Tongue (tissue), 2 donors: ENCODE results near the gene ATP9B. TPM values are rescaled to one million over a fixed set of nuclear protein-coding genes. Genes with fewer than 3 reads are reported as not detected.
A peak's percentile ranks its signal among the peaks of the same experiment; 100 is the strongest.

ENCODE experiments used
- DNase-seq: peaks from one replicate; pipeline ENCODE4 v3.0.0-alpha.2; 2015
- total RNA-seq: library from RNA; depleted of rRNA; stranded (reverse); fragments of >200 nt; gene quantifications from one replicate; pipeline ENCODE4 v1.2.3, GENCODE V29; 2014

ATP9B gene
- total RNA-seq, 1 donor from 2014 or later = 84.5 TPM

DNA sequence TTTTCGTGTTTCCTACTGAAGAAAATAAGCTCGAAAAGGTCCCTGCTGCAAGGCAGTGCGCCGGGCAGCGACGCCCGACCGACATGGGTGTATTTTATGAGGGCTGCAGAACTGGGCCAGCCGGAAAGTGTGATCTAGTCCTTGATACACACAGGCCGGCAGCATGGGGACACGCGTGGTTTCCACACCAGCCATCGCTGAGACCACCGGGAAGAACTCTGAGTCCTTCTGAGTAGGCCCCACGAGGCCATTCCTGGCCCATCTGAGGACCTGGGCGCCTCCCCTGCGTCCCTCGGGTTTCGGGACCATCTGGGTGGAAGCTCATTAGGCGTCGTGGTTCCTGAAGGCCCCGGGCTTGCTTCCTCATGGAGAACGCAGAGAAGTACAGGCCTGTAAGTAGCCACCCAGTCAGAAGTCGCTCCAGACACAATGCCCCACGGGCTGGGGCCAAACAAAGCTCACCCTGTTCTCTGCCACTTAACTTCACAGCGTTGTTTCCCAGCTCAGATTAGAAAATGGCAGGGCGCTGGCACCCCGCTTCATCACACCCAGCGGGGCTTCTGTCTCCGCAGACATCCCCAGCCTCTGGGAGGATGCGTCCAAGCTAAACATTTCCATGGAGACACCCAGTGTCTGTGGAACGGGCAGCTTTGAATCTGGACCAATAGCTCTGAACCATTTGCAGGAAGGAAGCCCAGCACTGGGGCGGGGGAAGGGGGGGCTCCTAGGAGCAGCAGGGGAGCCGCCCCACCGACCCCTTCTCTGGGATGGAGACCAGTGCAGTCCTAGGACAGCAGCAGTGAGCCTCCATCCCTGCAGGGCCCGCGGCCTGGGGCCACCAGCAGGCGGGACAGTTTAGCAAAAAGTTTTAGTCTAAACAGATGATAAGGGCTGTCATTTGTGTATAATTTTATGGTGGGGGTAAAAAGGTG, 328.9 kb downstream of the ATP9B start:
- DNase-seq = no peak

DNA sequence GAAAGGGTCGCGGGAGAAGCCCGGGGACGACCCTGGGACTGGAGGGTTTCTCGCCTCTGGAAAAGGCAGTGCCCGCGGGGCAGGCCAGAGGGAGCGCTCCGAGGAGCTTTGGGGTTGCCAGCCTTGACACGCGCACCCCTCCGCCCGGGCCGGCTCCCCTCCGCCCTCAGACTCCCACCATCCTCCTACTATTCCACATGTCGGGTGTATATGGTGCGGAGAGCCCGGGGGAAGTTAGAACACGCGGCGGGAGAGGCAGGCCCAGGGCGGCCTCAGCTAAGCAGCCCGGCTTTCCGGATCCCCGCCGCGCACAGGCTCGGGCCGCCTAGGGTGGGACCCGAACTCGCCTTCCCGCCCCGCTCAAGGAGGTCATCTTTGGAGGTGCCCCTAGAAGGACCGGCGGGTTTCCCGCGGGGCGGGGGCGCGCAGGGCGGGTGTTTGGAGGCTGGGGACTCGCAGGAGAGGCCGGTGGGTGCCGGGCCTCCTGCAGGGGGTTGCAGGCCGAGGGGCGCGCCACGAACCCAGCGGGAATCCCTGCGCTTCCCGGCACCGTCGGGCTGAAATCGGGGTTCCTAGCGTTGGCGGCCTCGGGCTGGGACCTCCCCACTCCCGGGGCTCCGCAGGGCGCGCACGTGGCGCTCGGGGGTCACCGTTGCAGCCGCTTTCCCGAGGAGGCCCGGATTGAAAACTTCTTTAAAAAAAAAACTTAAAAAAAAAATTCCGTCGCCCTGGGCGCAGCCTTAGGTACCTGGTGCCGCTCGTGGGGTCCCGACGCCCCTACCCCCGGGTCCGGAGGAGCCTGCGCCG, 330.3 kb downstream of the ATP9B start:
- no peak for DNase-seq

GRCh38 chr18:79400091-79400590, 330.9 kb downstream of the ATP9B start:
- DNase-seq = peak; percentile 54

DNA sequence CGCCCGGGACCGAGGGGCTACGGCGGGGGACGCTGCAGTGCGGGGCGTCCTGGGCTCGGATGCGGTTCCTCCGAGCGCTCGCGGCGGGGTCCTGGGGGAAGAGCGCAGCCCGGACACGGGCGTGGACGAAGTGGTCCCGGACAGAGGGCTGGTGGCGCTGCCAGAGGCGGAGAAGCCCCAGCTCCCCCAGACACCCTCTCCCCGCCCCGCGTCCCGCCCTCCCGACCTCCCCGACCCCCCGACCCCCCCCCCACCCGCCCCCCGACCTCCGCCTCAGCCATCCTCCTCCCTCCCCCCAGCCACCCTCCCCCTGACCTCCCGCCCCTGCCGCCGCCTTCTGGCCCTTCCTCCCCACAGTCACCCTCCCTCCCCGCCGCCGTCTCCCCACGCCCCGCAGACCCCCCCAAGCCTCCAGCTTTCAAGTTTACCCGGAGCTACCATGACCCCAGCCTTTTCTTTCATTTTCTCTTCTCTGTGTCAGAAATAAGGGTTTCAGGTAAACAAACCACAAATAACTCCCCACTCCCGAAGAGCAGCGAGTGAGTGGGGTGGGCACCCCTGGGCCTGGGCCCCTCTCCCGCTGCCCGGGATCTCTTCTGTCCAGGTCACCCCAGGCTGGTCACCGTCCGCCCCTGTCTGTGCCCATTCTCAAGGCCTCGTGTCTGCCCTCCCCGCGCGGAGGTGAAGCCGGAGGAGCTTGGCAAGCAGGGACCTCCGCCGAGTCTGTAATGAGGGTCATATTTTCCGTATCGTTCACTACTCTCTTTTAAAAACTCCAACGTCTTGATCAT, 331.6 kb downstream of the ATP9B start:
- no peak for DNase-seq

GRCh38 chr18:79401494-79402208, 332.5 kb downstream of the ATP9B start:
- DNase-seq = no peak

DNA sequence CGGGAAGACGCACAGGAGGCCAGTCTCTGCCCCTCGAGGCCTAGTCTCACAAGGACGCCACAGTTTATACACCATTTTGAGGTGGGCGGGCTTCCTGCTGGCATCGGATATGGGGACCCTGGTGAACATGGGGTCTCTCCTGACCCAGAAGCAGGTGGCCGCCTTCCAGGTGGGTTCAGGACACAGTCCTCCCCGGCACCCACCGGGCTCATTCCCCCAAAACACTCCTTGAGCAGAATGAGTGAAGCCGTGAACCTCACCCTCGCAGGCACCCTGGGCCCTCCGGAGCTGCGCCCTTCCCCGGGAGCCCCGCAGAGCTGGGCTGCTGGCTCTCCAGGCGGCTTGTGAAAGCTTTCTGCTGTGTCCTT, 333.0 kb downstream of the ATP9B start:
- DNase-seq = no peak

DNA sequence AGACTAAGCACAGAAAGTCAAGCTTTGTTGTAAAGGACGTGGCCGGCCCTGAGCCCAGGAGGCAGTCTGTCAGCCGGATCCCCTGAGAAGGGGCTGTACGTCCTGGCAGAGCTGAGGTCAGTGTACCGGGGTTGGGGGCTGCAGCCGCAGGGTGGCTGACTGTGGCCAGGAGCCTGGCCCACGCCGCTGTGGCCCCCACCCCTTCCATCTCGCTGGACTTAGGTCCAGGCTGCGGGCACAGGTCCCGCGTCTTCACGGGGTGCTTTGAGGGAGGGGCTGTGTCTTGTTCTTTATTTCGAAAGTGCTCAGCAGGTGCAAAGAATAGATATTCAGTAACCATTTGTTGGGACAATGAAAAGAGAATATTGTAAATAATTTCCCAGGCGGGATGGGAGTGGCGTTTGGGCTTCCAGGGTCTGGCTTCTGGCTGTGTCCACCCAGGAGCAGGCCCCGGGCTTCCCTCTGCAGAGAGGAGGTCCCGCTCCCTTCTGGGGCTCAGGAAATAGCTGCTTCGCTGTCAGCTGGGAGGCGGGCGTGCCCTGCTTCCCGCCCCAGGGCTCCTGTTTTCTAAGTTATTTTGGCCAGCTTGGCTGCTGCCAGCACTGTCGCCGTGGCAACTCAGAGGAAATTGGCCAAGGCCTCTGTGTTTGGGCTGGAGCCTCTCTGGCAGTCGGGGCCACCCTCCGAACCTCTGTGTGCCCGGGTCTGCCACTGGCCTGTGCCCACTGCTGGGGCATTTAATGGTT, 334.0 kb downstream of the ATP9B start:
- DNase-seq = peak; percentile 77

DNA sequence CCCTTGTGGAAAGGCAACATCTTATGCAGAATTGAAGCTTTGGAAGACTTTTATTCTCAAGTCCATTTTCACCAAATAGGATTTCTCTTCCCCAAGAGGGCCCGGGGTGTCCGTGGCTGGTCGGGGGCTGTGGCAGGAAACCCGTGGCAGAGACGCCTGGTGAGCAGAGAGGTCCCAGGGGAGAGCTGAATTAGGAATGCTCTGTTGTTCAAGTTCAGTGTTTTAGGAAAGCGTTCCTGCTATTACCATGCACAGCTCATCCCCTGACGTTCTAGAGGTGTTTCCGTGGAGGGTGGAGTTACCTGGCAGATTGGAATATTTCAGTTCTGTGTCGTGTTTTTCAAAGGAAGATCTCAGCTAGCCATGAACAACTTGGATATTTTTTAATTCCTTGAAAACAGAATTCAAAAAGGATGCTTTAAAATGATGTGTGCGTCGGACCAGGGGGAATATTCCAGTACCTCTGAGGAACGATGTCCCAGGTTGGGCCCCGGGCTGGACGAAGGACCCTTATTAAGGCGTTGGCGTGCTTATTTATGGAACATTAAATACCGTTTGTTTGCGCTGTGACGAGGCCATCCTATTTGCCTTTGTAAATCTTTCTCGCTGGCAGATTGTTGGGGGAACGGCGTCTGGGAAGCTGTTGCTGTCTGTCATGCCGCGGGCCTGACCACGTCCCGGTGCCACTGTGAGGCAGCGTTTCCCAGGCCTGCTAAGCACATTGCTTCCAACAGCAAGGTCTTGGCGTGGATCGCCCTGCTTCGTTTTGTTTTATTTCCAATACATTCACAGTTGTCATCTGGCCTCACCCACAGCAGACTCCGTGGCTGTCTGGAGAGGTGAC, 334.8 kb downstream of the ATP9B start:
- DNase-seq = peak; percentile 89

DNA sequence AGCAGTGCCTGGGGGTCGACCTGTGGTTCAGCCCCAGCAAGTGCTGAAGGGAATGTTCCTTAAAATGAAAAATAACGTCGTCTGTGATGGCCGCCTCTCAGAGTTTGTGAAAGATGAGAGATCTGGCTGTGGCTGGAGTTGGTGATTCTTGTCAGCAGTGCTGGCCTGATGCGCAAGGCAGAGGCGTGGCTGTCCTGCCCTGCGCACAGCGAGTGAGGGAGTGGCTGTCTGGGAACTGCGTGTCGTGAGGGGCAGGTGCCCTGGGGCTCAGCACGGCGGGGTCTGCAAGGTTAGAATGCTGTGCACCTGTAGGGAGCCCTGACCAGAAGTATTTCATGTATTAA, 335.3 kb downstream of the ATP9B start:
- DNase-seq = no peak

DNA sequence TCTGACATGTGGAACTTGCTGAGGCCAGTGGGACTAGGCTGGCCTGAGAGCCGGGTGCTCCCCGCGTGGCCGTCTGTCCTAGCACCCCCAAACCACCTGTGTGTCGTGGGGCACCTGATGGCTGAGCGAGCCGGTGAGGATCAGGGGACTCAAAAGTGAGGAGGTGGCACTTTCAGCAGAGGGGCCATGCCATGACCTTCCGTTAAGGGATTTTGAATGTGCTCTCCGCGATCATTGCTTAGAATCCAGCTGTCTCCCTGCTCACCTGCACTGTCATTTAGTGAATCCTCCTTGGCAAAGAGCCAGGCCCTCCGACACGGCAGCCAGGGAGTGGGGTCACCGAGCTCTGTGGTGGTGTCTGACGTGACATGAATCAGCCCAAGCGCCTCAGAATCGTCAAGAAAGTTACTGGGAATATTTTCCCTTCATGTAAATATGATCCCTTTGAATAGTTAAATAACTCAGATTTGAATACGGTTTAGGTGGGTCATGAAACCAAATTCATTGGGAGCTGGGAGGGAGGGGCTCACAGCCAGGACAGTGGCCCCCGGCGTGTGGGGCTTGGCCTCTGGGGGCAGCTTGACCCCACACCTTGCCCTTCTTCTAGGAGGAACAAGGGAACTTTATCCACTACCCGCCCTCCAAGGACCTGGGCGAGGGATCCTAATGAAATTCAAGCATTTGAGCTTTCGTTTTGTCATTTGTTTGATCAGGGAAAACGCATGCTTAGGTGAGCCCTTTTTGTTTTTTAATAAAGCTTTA, 336.0 kb downstream of the ATP9B start:
- no peak for DNase-seq

DNA sequence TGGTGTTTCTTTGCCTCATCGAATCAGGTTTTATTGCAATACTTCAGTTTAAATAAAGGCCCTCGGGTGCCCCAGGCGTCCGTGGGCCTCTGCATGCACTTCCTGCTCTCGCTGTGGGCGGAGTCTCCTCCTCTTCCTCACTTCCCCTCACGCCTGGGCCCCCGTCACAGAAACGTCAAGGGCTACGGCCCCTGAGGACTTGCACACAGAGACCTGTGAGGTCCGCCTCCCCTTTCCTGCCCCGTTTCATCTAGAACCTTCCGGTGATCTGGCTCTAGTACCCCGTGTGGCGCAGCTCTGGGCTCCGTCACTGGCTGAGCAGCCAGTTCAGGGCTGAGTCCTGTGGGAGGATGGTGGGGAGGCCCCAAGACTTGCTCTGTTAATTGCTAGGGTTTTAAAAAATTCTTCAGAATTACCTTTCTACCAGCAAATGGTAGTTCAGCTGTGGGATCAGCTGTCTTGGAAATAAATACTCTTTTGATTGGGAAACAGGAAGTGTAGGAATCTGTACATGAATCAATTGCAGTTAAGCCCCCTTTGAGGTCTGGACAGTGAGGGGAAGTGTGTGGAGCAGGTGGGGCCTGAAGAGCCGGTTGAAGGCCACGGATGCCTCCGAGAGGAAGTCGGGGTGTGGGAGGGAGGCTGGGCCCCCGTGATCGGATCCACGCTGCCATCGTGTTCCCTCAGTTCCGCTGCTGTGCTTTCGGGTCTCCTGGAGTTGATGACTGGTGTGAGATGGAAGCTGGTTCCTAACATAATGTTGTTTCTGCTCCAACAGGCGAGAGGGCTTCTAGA, 336.8 kb downstream of the ATP9B start:
- no peak for DNase-seq

- DNase-seq = no peak
These were observed 337.5 kb downstream of the ATP9B start for GRCh38 chr18:79406708-79407107.

DNA sequence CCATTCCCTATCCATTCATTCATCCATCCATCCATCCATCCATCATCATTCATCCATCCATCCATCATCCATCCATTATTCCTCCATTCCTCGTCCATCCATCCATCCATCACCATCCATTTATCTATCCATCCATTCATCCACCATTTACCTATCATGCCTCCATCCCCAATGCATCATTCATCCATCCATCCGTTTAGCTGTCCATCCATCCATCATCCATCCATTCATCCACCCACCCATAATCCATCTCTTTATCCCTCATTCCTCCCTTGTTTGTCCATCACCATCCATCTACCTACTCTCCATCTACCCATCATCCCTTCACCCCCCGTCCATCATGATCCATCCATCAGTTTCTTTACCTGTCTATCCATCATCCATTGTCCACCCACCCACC, 340.1 kb downstream of the ATP9B start:
- DNase-seq = no peak

GRCh38 chr18:79410171-79410641, 341.0 kb downstream of the ATP9B start:
- DNase-seq = no peak

DNA sequence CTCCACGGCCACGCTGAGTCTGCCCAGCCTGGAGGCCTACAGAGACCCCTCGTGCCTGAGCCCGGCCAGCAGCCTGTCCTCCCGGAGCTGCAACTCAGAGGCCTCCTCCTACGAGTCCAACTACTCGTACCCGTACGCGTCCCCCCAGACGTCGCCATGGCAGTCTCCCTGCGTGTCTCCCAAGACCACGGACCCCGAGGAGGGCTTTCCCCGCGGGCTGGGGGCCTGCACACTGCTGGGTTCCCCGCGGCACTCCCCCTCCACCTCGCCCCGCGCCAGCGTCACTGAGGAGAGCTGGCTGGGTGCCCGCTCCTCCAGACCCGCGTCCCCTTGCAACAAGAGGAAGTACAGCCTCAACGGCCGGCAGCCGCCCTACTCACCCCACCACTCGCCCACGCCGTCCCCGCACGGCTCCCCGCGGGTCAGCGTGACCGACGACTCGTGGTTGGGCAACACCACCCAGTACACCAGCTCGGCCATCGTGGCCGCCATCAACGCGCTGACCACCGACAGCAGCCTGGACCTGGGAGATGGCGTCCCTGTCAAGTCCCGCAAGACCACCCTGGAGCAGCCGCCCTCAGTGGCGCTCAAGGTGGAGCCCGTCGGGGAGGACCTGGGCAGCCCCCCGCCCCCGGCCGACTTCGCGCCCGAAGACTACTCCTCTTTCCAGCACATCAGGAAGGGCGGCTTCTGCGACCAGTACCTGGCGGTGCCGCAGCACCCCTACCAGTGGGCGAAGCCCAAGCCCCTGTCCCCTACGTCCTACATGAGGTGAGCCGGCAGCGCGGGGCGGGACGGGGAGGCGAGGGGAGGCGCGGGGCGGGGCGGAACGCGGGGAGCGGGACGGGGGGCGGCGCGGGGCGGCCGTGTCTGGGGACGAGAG, 341.8 kb downstream of the ATP9B start:
- no peak for DNase-seq

DNA sequence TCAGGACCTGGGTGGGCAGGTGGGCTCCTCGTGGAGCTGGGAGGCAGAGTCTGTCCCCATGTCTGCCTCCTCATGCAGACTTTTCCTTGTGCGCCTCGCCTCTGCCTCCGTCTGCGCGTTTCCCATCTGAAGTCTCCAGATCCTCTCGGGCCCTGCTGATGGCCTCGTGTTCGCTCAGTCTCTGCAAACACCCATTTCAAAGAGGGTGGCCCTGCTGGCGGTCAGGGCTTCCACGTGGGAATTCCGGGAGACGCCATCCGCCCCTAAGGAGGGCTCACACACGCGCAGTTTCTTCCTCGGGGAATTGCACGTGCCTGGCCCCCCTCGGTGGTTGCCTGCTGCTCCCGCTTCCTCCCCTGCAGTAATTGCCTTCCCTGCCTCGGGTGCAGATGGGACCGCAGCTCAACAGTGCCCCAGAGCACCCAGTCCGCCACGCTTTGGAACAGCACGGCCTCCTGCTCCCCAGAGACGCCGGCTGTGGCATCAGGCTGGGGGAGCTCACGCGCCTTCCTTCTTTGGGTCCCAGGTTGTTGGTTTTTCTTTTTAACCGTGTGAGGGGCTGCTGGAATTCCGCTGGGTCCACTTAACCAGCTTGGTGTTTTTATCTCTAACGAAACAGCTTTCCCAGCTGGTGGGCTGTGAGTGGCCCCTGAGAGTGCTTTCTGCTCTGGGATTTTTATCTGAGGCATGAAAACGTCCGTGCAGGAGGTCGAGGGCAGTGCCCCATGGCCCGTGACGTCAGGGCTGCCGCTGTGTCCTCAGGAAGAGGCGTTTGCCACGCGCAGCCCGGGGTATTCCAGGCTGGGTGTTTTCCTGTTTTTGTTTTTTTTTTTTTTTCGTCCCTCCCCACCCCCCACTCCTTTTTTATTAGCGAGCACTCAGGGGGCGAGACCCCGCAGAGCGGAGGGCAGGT, 342.7 kb downstream of the ATP9B start:
- DNase-seq = no peak
